COLO829 (cell line): ENCODE data around the gene MMRN2.

Experiments used
- DNase-seq: peaks from one replicate; pipeline ENCODE4 v3.0.0; 2012; ENCODE audit warnings: low spot score

MMRN2 gene

GRCh38 chr10:86970162-86970981 is 13.0 kb upstream of the MMRN2 start:
- peak; percentile 43 for DNase-seq

GRCh38 chr10:86969421-86970041 is 12.1 kb upstream of the MMRN2 start:
- DNase-seq = no peak

- no peak for DNase-seq
These were observed 11.6 kb upstream of the MMRN2 start for GRCh38 chr10:86968994-86969355.

GRCh38 chr10:86968271-86968993 is 11.0 kb upstream of the MMRN2 start, which contains the start of gene ADIRF:
Gene ADIRF, plus strand, starts transcription at chr10:86968482. Its CDS starts 63 bp downstream, at chr10:86968545.
- no peak for DNase-seq

- no peak for DNase-seq
These were observed 10.1 kb upstream of the MMRN2 start for GRCh38 chr10:86967481-86967941.

GRCh38 chr10:86965986-86966654 is 8.7 kb upstream of the MMRN2 start:
- no peak for DNase-seq

GRCh38 chr10:86964847-86965190 is 7.4 kb upstream of the MMRN2 start:
- no peak for DNase-seq

GRCh38 chr10:86964061-86964846 is 6.8 kb upstream of the MMRN2 start:
- no peak for DNase-seq

GRCh38 chr10:86963341-86963919 is 6.0 kb upstream of the MMRN2 start:
- DNase-seq = no peak

- no peak for DNase-seq
These were observed 5.5 kb upstream of the MMRN2 start for GRCh38 chr10:86962981-86963310.

- DNase-seq = no peak
These were observed 4.9 kb upstream of the MMRN2 start for GRCh38 chr10:86962136-86962980.

- DNase-seq = no peak
These were observed 4.2 kb upstream of the MMRN2 start for GRCh38 chr10:86961481-86962091.

GRCh38 chr10:86960863-86961434 is 3.5 kb upstream of the MMRN2 start:
- DNase-seq = no peak

- peak; percentile 46 for DNase-seq
These were observed 2.8 kb upstream of the MMRN2 start for GRCh38 chr10:86960003-86960862.

GRCh38 chr10:86959737-86960002 is 2.3 kb upstream of the MMRN2 start:
- DNase-seq = no peak

- DNase-seq = peak; percentile 45
These were observed 1.7 kb upstream of the MMRN2 start for GRCh38 chr10:86958901-86959736.

- no peak for DNase-seq
These were observed 893 bp upstream of the MMRN2 start, which contains the start of gene SNCG for GRCh38 chr10:86958116-86958900. Gene SNCG, plus strand, starts transcription at chr10:86958599. Its CDS starts 99 bp downstream, at chr10:86958698.
